Trophoblast cell (in vitro differentiated cells and primary cell): ENCODE results near the gene IGSF9B.
A peak's percentile ranks its signal among the peaks of the same experiment; 100 is the strongest.

Experiments used
- DNase-seq, 2 donors: peaks; one replicate each; pipeline ENCODE4 v3.0.0-alpha.2; 2016
- H2AFZ ChIP-seq: 2 replicates; pipeline ENCODE4 v1.6.1; 2013; ENCODE audit warnings: low read length, moderate library complexity, mild to moderate bottlenecking; ENCODE audit not compliant: insufficient read depth, poor library complexity
- H2AK5ac ChIP-seq: 2 replicates; pipeline ENCODE4 v1.6.1; 2013; ENCODE audit warnings: mild to moderate bottlenecking, low read length
- H2BK120ac ChIP-seq: 2 replicates; pipeline ENCODE4 v1.6.1; 2013; ENCODE audit warnings: low read length, mild to moderate bottlenecking, moderate library complexity; ENCODE audit not compliant: insufficient read depth, poor library complexity
- H2BK12ac ChIP-seq: 2 replicates; pipeline ENCODE4 v1.6.1; 2013; ENCODE audit warnings: mild to moderate bottlenecking, low read length, moderate library complexity
- H2BK5ac ChIP-seq: 2 replicates; pipeline ENCODE4 v1.6.1; 2013; ENCODE audit warnings: low read length, low read depth, moderate library complexity, mild to moderate bottlenecking; ENCODE audit not compliant: poor library complexity
- H3K14ac ChIP-seq: 2 replicates; pipeline ENCODE4 v1.6.1; 2013; ENCODE audit warnings: mild to moderate bottlenecking, low read length
- H3K18ac ChIP-seq: 2 replicates; pipeline ENCODE4 v1.6.1; 2013; ENCODE audit warnings: mild to moderate bottlenecking, low read length
- H3K23ac ChIP-seq: 2 replicates; pipeline ENCODE4 v1.6.1; 2013; ENCODE audit warnings: low read length
- H3K27ac ChIP-seq: 2 replicates; pipeline ENCODE4 v1.5.1; 2013; ENCODE audit warnings: low read depth, mild to moderate bottlenecking, inconsistent platforms, low read length, moderate library complexity
- H3K27me3 ChIP-seq: 2 replicates; pipeline ENCODE4 v1.6.1; 2013; ENCODE audit warnings: inconsistent platforms, mild to moderate bottlenecking, low read length, moderate library complexity; ENCODE audit not compliant: insufficient read depth
- H3K36me3 ChIP-seq, 2 experiments: 1 replicate in 1 of 2; 2 replicates in 1 of 2; pipeline ENCODE4 v1.6.1; 2013; ENCODE audit warnings: low read length in 2 of 2, mild to moderate bottlenecking in 2 of 2, moderate library complexity in 1 of 2; ENCODE audit not compliant: insufficient read depth in 2 of 2, control insufficient read depth in 1 of 2
- H3K4ac ChIP-seq: 2 replicates; pipeline ENCODE4 v1.6.1; 2013; ENCODE audit warnings: low read depth, mild to moderate bottlenecking, low read length, moderate library complexity
- H3K4me1 ChIP-seq, 2 experiments: 1 replicate in 1 of 2; 2 replicates in 1 of 2; pipeline ENCODE4 v1.6.1; 2013; ENCODE audit warnings: low read length in 2 of 2, mild to moderate bottlenecking in 2 of 2, moderate library complexity in 1 of 2; ENCODE audit not compliant: insufficient read depth in 2 of 2, control insufficient read depth in 1 of 2
- H3K4me2 ChIP-seq: 2 replicates; pipeline ENCODE4 v1.6.1; 2013; ENCODE audit warnings: inconsistent platforms, mild to moderate bottlenecking, low read length, moderate library complexity
- H3K4me3 ChIP-seq: 2 replicates; pipeline ENCODE4 v1.5.1; 2013; ENCODE audit warnings: mild to moderate bottlenecking, low read depth, low read length, inconsistent platforms
- H3K79me1 ChIP-seq: one replicate; pipeline ENCODE4 v1.6.1; 2013; ENCODE audit warnings: low read length
- H3K79me2 ChIP-seq: 2 replicates; pipeline ENCODE4 v1.6.1; 2013; ENCODE audit warnings: low read length, mild to moderate bottlenecking; ENCODE audit not compliant: control insufficient read depth, insufficient read depth, poor library complexity
- H3K9ac ChIP-seq: 2 replicates; pipeline ENCODE4 v1.6.1; 2013; ENCODE audit warnings: mild to moderate bottlenecking, low read length
- H3K9me3 ChIP-seq: 2 replicates; pipeline ENCODE4 v1.6.1; 2013; ENCODE audit warnings: low read depth, mild to moderate bottlenecking, control low read depth, inconsistent platforms, low read length; ENCODE audit not compliant: insufficient read depth
- H4K12ac ChIP-seq: 2 replicates; pipeline ENCODE4 v1.6.1; 2013; ENCODE audit warnings: low read depth, mild to moderate bottlenecking, low read length, moderate library complexity
- H4K8ac ChIP-seq: 2 replicates; pipeline ENCODE4 v1.6.1; 2013; ENCODE audit warnings: low read depth, mild to moderate bottlenecking, low read length, moderate library complexity
- H4K91ac ChIP-seq: one replicate; pipeline ENCODE4 v1.6.1; 2013; ENCODE audit warnings: low read depth, mild to moderate bottlenecking, low read length, moderate library complexity
- WGBS: extraction: QIAGEN DNeasy Blood & Tissue Kit; methylation state at CpG from one replicate; pipeline ENCODE4 v1.1.7; 2013; ENCODE audit warnings: missing lambda C conversion rate; ENCODE audit not compliant: insufficient read length, insufficient coverage; ENCODE audit errors: extremely low coverage; 5-methylcytosine and 5-hydroxymethylcytosine counted together

Gene IGSF9B

GRCh38 chr11:133955081-133955891, 1.5 kb downstream of the IGSF9B start:
- no peak overlapping the region for H2BK120ac ChIP-seq
- DNase-seq = peak in 1 of 2 donors; percentile 46
- H3K9ac ChIP-seq = no peak overlapping the region
- H2BK12ac ChIP-seq = no peak overlapping the region
- no peaks in the 10 kb centered on the region for H3K36me3 ChIP-seq
- H3K4me3 ChIP-seq = no peak overlapping the region
- H3K14ac ChIP-seq = no peak overlapping the region
- H3K23ac ChIP-seq = peak overlapping the region; percentile 80
- H4K8ac ChIP-seq = no peak overlapping the region
- H3K4me2 ChIP-seq = peak overlapping the region; percentile 34
- no peaks in the 10 kb centered on the region for H3K79me2 ChIP-seq
- no peak overlapping the region for H3K27ac ChIP-seq
- no CpG with 5 or more reads among the region's 49 CpGs for WGBS
- H3K4me1 ChIP-seq = peaks cover 15 to 17% of the 10 kb centered on the region in 2 experiments
- no peak overlapping the region for H3K18ac ChIP-seq
- H3K9me3 ChIP-seq = peaks cover 4% of the 10 kb centered on the region
- H2AFZ ChIP-seq = no peak overlapping the region
- H4K91ac ChIP-seq = no peak overlapping the region
- H3K27me3 ChIP-seq = peaks cover 28% of the 10 kb centered on the region
- H2AK5ac ChIP-seq = no peak overlapping the region
- H3K4ac ChIP-seq = no peak overlapping the region
- H4K12ac ChIP-seq = no peak overlapping the region
- H2BK5ac ChIP-seq = no peak overlapping the region
- H3K79me1 ChIP-seq = peaks cover 3% of the 10 kb centered on the region

- Histone ChIP-seq H3K4me1 (peaks cover 15 to 17% of the 10 kb centered on the region in 2 experiments), H3K27ac (no peak overlapping the region), H4K91ac (no peak overlapping the region), H3K9ac (no peak overlapping the region), H4K8ac (no peak overlapping the region), H3K14ac (no peak overlapping the region), H3K79me1 (peaks cover 3% of the 10 kb centered on the region), H3K79me2 (no peaks in the 10 kb centered on the region), H2BK12ac (no peak overlapping the region), H3K4me2 (no peak overlapping the region), H3K36me3 (no peaks in the 10 kb centered on the region), H3K23ac (no peak overlapping the region), H3K4ac (no peak overlapping the region), H4K12ac (no peak overlapping the region), H2AFZ (no peak overlapping the region), H3K18ac (no peak overlapping the region), H3K9me3 (peaks cover 4% of the 10 kb centered on the region), H3K27me3 (peaks cover 28% of the 10 kb centered on the region), H2BK120ac (no peak overlapping the region), H2AK5ac (no peak overlapping the region), H2BK5ac (no peak overlapping the region), H3K4me3 (no peak overlapping the region)
- WGBS = no CpG with 5 or more reads among the region's 8 CpGs
- no peak for DNase-seq
Observed at GRCh38 chr11:133953999-133954398, 2.8 kb downstream of the IGSF9B start.

GRCh38 chr11:133953547-133953946, 3.2 kb downstream of the IGSF9B start:
- Histone ChIP-seq H2BK12ac (no peak overlapping the region), H3K23ac (no peak overlapping the region), H3K27ac (no peak overlapping the region), H2BK5ac (no peak overlapping the region), H4K12ac (no peak overlapping the region), H3K9me3 (peaks cover 4% of the 10 kb centered on the region), H3K4me2 (no peak overlapping the region), H4K91ac (no peak overlapping the region), H3K18ac (no peak overlapping the region), H3K14ac (no peak overlapping the region), H2BK120ac (no peak overlapping the region), H4K8ac (no peak overlapping the region), H3K4ac (no peak overlapping the region), H3K36me3 (no peaks in the 10 kb centered on the region), H2AFZ (no peak overlapping the region), H2AK5ac (no peak overlapping the region), H3K79me1 (peaks cover 3% of the 10 kb centered on the region), H3K9ac (no peak overlapping the region), H3K79me2 (no peaks in the 10 kb centered on the region), H3K27me3 (peaks cover 28% of the 10 kb centered on the region), H3K4me1 (peaks cover 15 to 22% of the 10 kb centered on the region in 2 experiments), H3K4me3 (no peak overlapping the region)
- no CpG with 5 or more reads among the region's 5 CpGs for WGBS
- DNase-seq = no peak

GRCh38 chr11:133952199-133953190, 4.3 kb downstream of the IGSF9B start:
- no CpG with 5 or more reads among the region's 10 CpGs for WGBS
- peak overlapping the region; percentile 51 for H3K4me3 ChIP-seq
- no peaks in the 10 kb centered on the region for H3K79me2 ChIP-seq
- no peak overlapping the region for H4K8ac ChIP-seq
- H4K12ac ChIP-seq = no peak overlapping the region
- no peak overlapping the region for H2AK5ac ChIP-seq
- no peak overlapping the region for H3K4ac ChIP-seq
- no peak overlapping the region for H2BK5ac ChIP-seq
- peaks cover 28% of the 10 kb centered on the region for H3K27me3 ChIP-seq
- peaks cover 19 to 27% of the 10 kb centered on the region in 2 experiments for H3K4me1 ChIP-seq
- DNase-seq = no peak
- no peak overlapping the region for H3K9ac ChIP-seq
- no peak overlapping the region for H3K27ac ChIP-seq
- no peak overlapping the region for H3K4me2 ChIP-seq
- no peak overlapping the region for H3K14ac ChIP-seq
- no peak overlapping the region for H3K23ac ChIP-seq
- H3K9me3 ChIP-seq = peaks cover 4% of the 10 kb centered on the region
- H2BK12ac ChIP-seq = no peak overlapping the region
- no peak overlapping the region for H2BK120ac ChIP-seq
- no peak overlapping the region for H3K18ac ChIP-seq
- no peaks in the 10 kb centered on the region for H3K36me3 ChIP-seq
- no peak overlapping the region for H2AFZ ChIP-seq
- no peak overlapping the region for H4K91ac ChIP-seq
- peaks cover 3% of the 10 kb centered on the region for H3K79me1 ChIP-seq
